Ascending aorta (tissue), 2 donors: Measurements from ENCODE around the gene SIN3B. TPM values are rescaled to one million over a fixed set of nuclear protein-coding genes. Genes with fewer than 3 reads are reported as not detected.

Experiments
- DNase-seq, 2 donors: peaks; one replicate each; pipeline ENCODE4 v3.0.0-alpha.2; 2019; ENCODE audit warnings: low spot score in 2 of 2
- H3K27ac ChIP-seq, 2 donors: fragments of 200-600 bp; sonication (generic); one replicate each; pipeline ENCODE4 v1.5.1; 2016 to 2017; ENCODE audit warnings: mild to moderate bottlenecking in 1 of 2
- H3K27me3 ChIP-seq: fragments of 200-600 bp; sonication (generic); one replicate; pipeline ENCODE4 v1.5.1; 2017
- H3K36me3 ChIP-seq, 2 donors: fragments of 200-600 bp; sonication (generic); one replicate each; pipeline ENCODE4 v1.5.1; 2016
- H3K4me1 ChIP-seq, 2 donors: fragments of 200-600 bp; sonication (generic); one replicate each; pipeline ENCODE4 v1.5.1; 2016 to 2017; ENCODE audit warnings: mild to moderate bottlenecking in 1 of 2
- H3K4me3 ChIP-seq, 2 donors: fragments of 200-600 bp; sonication (generic); one replicate each; pipeline ENCODE4 v1.5.1; 2016 to 2017; ENCODE audit warnings: mild to moderate bottlenecking in 1 of 2
- H3K9me3 ChIP-seq, 2 donors: fragments of 200-600 bp; sonication (generic); one replicate each; pipeline ENCODE4 v1.5.1; 2016
- CTCF ChIP-seq, 3 experiments: fragments of 200-600 bp in 2 of 3; fragments of 450-650 bp in 1 of 3; sonication (generic) in 2 of 3; IDR thresholded peaks; one replicate each; pipeline ENCODE4 v1.5.1; 2016 to 2019; ENCODE audit warnings: antibody characterized with exemption in 3 of 3, mild to moderate bottlenecking in 1 of 3, moderate library complexity in 1 of 3
- intact Hi-C: fragments of 100-400 bp; cut with DNase I; formaldehyde crosslinking; loops from one replicate; pipeline ENCODE4 v1.15.1; 2023
- total RNA-seq: library from RNA; depleted of rRNA; stranded (reverse); fragments of >200 nt; gene quantifications from one replicate; pipeline ENCODE4 v1.1.0, GENCODE V29; 2016

SIN3B gene
- total RNA-seq, 1 donor from 2014 or later = 72.3 TPM

GRCh38 chr19:16890461-16891184 is 61.4 kb downstream of the SIN3B start:
- intact Hi-C loops = no loop called here
- DNase-seq = no peak
- Histone ChIP-seq H3K4me1 (no peaks in the 10 kb centered on the region), H3K36me3 (no peaks in the 10 kb centered on the region), H3K9me3 (no peaks in the 10 kb centered on the region), H3K27ac (no peak overlapping the region), H3K4me3 (no peak overlapping the region), H3K27me3 (no peaks in the 10 kb centered on the region)
- no peak for TF ChIP-seq CTCF (IDR thresholded peaks at IDR 0.05)

DNA sequence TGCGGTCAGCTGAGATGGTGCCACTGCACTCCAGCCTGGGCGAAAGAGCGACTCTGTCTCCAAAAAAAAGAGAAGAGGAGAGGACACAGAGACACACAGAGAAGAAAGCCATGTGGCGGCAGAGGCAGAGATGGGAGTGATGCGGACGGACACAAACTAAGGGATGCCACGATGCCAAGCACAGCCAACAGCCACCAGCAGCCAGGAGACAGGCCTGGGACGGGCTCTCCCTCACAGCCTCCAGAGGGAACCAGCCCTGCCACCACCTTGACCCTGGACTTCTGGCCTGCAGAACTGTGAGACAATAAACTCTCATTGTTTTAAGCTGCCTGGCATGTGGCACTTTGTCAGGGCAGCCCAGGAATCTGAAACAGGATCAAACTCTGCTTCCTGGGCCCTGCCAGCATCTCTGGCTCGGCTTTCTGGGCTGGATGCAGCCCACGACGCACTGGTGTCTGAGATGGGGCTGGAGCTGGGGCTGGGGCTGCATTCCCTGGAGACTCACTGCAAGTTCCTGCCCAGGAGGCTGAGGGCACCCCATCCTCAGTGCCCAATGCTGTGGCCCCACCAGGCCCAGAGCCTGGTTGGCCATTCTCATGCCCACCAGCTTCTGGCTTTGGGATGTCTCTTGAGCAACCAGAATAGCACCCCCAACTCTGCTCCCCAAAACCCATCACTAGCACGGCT is 62.6 kb downstream of the SIN3B start:
- Histone ChIP-seq H3K36me3 (no peaks in the 10 kb centered on the region), H3K27ac (no peak overlapping the region), H3K4me1 (peaks cover 3% of the 10 kb centered on the region in 2 donors), H3K9me3 (no peaks in the 10 kb centered on the region), H3K27me3 (no peaks in the 10 kb centered on the region), H3K4me3 (no peak overlapping the region)
- TF ChIP-seq CTCF (IDR thresholded peaks at IDR 0.05) = no peak
- intact Hi-C loops = no loop called here
- no peak for DNase-seq

DNA sequence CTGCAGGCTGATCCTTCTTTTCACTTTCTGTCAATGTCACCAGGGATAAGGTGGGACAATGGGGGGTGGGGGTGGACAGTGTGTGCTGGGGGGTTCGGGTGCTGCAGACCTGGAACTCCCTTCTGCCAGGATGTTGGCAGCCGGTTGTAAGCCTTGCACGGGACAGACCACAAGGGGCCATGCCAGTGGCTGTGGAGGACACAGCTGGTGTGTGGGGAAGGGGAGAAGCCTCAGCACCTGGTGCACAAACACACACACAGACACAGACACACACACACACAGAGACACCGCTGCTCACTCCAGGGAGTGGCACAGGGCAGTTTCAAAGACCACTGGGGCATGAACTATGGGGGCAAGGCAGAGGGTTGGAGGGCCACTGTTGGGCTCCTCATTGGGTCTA is 63.2 kb downstream of the SIN3B start:
- Histone ChIP-seq H3K27ac (no peak overlapping the region), H3K4me1 (peaks cover 3% of the 10 kb centered on the region in 2 donors), H3K27me3 (no peaks in the 10 kb centered on the region), H3K36me3 (no peaks in the 10 kb centered on the region), H3K4me3 (no peak overlapping the region), H3K9me3 (no peaks in the 10 kb centered on the region)
- no peak for DNase-seq
- intact Hi-C loops = no loop called here
- TF ChIP-seq CTCF (IDR thresholded peaks at IDR 0.05) = no peak

DNA sequence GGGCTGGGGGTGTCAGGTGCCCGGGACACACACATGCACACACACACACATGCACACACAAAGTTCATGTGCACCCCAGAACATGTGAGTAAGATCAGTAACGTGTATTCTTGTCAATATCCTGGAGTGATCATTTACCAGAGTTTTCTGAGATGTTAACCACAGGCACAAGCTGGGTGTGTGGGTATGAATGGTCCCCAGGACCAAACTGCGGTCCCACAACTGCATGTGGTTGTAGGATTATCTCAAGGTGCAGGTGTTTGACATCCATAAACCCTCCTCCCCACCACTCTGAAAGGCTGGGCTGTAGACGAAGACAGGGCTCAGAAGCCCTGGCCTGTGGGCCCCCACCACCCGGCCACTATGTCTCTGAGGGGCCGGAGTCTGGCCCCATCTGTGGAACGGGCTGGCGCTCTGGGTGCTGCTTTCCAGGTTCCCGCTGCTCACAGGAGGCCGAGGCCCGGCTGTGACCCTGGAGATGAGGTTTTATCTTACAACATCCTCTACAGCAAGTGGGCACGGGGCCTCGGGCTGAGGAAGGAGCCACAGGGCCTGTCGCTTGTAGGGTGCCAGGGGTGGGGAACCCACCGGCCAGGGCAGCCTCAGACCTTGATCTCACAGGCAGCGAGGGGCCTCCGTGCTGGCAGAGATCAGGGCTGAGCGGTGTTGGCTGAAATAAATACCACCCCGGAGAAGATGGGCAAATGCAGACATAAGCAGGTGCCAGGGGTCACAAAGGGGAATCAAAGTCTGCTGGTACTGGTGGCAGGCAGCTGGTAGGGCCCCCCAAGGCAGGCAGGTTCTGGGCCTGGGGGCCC is 63.9 kb downstream of the SIN3B start:
- intact Hi-C loops = no loop called here
- no peak for TF ChIP-seq CTCF (IDR thresholded peaks at IDR 0.05)
- Histone ChIP-seq H3K27me3 (no peaks in the 10 kb centered on the region), H3K9me3 (no peaks in the 10 kb centered on the region), H3K27ac (no peak overlapping the region), H3K4me3 (no peak overlapping the region), H3K36me3 (no peaks in the 10 kb centered on the region), H3K4me1 (peaks cover 3% of the 10 kb centered on the region in 2 donors)
- DNase-seq = no peak

GRCh38 chr19:16893686-16893989 is 64.4 kb downstream of the SIN3B start:
- H3K27ac ChIP-seq = no peak overlapping the region
- DNase-seq = no peak
- no peaks in the 10 kb centered on the region for H3K36me3 ChIP-seq
- no peaks in the 10 kb centered on the region for H3K27me3 ChIP-seq
- H3K9me3 ChIP-seq = no peaks in the 10 kb centered on the region
- no peak for TF ChIP-seq CTCF (IDR thresholded peaks at IDR 0.05)
- peaks cover 3% of the 10 kb centered on the region in 2 donors for H3K4me1 ChIP-seq
- no peak overlapping the region for H3K4me3 ChIP-seq
- intact Hi-C loops = no loop called here
